ENCODE measurements around the gene NFXL1.

The NFXL1 gene

DNA sequence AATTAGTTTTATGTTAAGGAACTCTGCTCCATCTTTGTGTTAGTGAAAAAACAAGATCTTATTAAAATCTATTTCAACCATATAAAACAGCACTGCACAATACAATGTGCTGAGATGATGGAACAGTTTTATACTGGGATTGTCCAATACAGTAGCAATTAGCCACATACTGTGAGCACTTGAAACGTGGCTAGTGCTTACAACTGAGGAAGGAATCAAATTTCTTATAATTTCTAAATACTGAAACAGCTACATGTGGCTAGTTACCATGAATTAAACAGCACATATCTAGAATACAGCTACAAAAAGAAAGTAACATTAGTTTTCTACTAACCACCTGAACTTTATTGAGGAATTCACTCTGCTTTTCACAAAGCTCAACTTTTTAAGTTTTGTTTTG lies 14.7 kb downstream of the NFXL1 start:
- H3K4me3 ChIP-seq (ENCODE audit: low read depth in 1 of 2, low read length in 2 of 2) = no peak overlapping the region
- H3K27ac ChIP-seq (ENCODE audit: low read depth, low read length) = no peak overlapping the region
- no peaks in the 10 kb centered on the region for H3K4me1 ChIP-seq (ENCODE audit: control insufficient read depth in 1 of 2, insufficient read depth in 2 of 2, low read length in 2 of 2)
- no peaks in the 10 kb centered on the region for H3K9me3 ChIP-seq (ENCODE audit: control insufficient read depth in 1 of 2, low read length in 2 of 2)
- peaks cover 13 to 61% of the 10 kb centered on the region in 2 donors for H3K36me3 ChIP-seq (ENCODE audit: control insufficient read depth in 1 of 2, insufficient read depth in 2 of 2, low read length in 2 of 2)
- no peak overlapping the region for H3K9ac ChIP-seq (ENCODE audit: low read depth in 1 of 2, low read length in 2 of 2)
- no peaks in the 10 kb centered on the region for H3K27me3 ChIP-seq (ENCODE audit: control insufficient read depth in 1 of 2, insufficient read depth in 2 of 2, low read length in 2 of 2)

DNA sequence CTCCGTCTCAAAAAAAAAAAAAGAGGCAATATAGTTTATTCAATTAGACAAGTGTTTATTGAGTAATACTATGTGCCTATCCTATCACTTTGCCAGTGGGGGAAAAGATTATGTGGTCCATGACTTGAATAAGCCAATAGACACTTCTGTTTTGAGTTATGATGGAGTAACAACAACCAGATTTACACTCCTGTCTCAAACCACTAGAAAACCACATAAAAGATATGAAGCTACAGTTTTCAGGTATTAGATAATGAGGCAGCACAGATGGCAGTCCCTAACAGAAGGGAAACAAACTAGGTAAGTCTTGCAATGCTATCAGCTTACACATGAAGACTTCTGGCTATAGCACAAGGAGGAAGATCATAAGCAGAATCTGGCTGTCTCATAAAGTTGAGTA lies 22.5 kb downstream of the NFXL1 start:
- Histone ChIP-seq H3K27me3 (ENCODE audit: control insufficient read depth in 1 of 2, insufficient read depth in 2 of 2, low read length in 2 of 2) (no peaks in the 10 kb centered on the region), H3K27ac (ENCODE audit: low read depth, low read length) (no peak overlapping the region), H3K4me1 (ENCODE audit: control insufficient read depth in 1 of 2, insufficient read depth in 2 of 2, low read length in 2 of 2) (no peaks in the 10 kb centered on the region), H3K9me3 (ENCODE audit: control insufficient read depth in 1 of 2, low read length in 2 of 2) (no peaks in the 10 kb centered on the region), H3K36me3 (ENCODE audit: control insufficient read depth in 1 of 2, insufficient read depth in 2 of 2, low read length in 2 of 2) (peaks cover 30 to 61% of the 10 kb centered on the region in 2 donors), H3K9ac (ENCODE audit: low read depth in 1 of 2, low read length in 2 of 2) (no peak overlapping the region), H3K4me3 (ENCODE audit: low read depth in 1 of 2, low read length in 2 of 2) (no peak overlapping the region)

DNA sequence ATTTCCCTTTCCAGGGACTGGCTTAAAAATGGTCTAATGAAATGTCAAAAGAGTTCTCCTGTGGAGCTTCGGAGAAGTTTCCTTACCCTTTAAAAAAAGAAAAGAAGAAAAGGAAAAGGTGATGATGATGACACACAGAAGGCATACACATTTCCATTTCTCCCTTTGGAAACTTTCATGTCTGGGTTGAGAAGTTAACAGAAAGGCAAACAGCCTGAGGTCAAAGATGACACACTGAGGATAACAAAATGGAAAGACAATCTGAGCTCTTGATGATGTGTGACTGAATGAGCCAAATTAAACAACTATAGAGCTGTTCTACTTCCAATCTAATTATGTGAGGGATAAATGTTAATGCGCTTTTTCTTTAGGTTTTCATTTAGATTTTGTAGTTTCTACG lies 32.2 kb downstream of the NFXL1 start:
- Histone ChIP-seq H3K9me3 (ENCODE audit: control insufficient read depth in 1 of 2, low read length in 2 of 2) (no peaks in the 10 kb centered on the region), H3K4me1 (ENCODE audit: control insufficient read depth in 1 of 2, insufficient read depth in 2 of 2, low read length in 2 of 2) (peaks cover 0 to 4% of the 10 kb centered on the region in 2 donors), H3K36me3 (ENCODE audit: control insufficient read depth in 1 of 2, insufficient read depth in 2 of 2, low read length in 2 of 2) (peaks cover 27 to 50% of the 10 kb centered on the region in 2 donors), H3K27me3 (ENCODE audit: control insufficient read depth in 1 of 2, insufficient read depth in 2 of 2, low read length in 2 of 2) (no peaks in the 10 kb centered on the region), H3K27ac (ENCODE audit: low read depth, low read length) (no peak overlapping the region), H3K9ac (ENCODE audit: low read depth in 1 of 2, low read length in 2 of 2) (no peak overlapping the region), H3K4me3 (ENCODE audit: low read depth in 1 of 2, low read length in 2 of 2) (no peak overlapping the region)

DNA sequence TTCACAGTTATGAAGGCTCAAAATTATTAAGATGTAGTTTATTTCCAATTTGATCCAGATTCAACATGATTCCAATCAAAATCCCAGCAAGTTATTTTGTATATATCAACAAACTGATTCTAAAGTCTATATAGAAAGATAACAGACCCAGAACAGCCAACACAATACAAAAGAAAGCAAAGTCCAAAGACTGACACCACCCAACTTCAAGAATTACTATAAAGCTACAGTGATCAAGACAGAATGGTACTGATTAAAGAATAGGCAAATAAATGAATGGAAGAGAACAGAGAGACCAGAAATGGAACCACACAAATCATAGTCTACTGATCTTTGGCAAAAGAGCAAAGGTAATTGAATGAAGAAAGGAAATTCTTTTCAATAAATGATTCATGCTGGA lies 34.9 kb downstream of the NFXL1 start:
- H3K4me3 ChIP-seq (ENCODE audit: low read depth in 1 of 2, low read length in 2 of 2) = no peak overlapping the region
- H3K9ac ChIP-seq (ENCODE audit: low read depth in 1 of 2, low read length in 2 of 2) = no peak overlapping the region
- no peaks in the 10 kb centered on the region for H3K9me3 ChIP-seq (ENCODE audit: control insufficient read depth in 1 of 2, low read length in 2 of 2)
- no peak overlapping the region for H3K27ac ChIP-seq (ENCODE audit: low read depth, low read length)
- peaks cover 0 to 4% of the 10 kb centered on the region in 2 donors for H3K4me1 ChIP-seq (ENCODE audit: control insufficient read depth in 1 of 2, insufficient read depth in 2 of 2, low read length in 2 of 2)
- no peaks in the 10 kb centered on the region for H3K27me3 ChIP-seq (ENCODE audit: control insufficient read depth in 1 of 2, insufficient read depth in 2 of 2, low read length in 2 of 2)
- peaks cover 32 to 59% of the 10 kb centered on the region in 2 donors for H3K36me3 ChIP-seq (ENCODE audit: control insufficient read depth in 1 of 2, insufficient read depth in 2 of 2, low read length in 2 of 2)

DNA sequence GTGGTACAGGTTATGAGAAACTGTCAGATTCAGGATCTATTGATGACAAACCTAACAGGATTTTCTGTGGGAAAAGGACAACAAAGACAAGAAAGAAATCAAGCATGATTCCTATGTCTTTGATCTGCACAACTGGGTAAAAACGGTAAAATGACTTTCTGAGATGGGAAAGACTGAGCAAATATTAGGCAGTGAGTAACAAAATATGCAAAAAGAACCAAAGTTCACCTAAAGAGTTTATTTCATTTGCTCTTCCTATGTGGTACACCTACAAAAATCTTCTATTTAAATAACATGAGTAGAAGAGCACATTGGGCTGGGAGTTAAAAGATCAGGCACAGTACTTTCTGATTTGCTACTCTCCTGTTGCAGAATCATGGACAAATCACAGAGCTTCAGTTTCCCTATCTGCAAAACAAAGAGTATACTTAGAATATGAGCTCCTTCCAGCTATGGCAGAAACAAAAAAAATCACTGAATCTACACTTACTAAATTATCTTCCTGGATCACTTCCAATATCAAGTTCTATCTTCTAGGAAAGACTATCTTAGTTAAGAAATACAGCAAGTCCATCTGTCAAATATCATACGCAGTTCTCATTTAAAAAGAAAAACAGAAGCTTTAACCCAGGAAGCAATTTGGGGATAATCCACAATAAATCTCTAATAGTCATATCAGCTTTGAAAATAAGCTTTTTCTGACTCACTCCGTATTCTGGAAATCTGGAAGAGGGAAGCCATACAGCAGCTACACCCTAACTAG lies 37.4 kb downstream of the NFXL1 start:
- Histone ChIP-seq H3K27me3 (ENCODE audit: control insufficient read depth in 1 of 2, insufficient read depth in 2 of 2, low read length in 2 of 2) (no peaks in the 10 kb centered on the region), H3K4me3 (ENCODE audit: low read depth in 1 of 2, low read length in 2 of 2) (no peak overlapping the region), H3K4me1 (ENCODE audit: control insufficient read depth in 1 of 2, insufficient read depth in 2 of 2, low read length in 2 of 2) (peaks cover 0 to 4% of the 10 kb centered on the region in 2 donors), H3K27ac (ENCODE audit: low read depth, low read length) (no peak overlapping the region), H3K9me3 (ENCODE audit: control insufficient read depth in 1 of 2, low read length in 2 of 2) (peaks cover 0 to 6% of the 10 kb centered on the region in 2 donors), H3K36me3 (ENCODE audit: control insufficient read depth in 1 of 2, insufficient read depth in 2 of 2, low read length in 2 of 2) (peaks cover 28 to 61% of the 10 kb centered on the region in 2 donors), H3K9ac (ENCODE audit: low read depth in 1 of 2, low read length in 2 of 2) (no peak overlapping the region)

DNA sequence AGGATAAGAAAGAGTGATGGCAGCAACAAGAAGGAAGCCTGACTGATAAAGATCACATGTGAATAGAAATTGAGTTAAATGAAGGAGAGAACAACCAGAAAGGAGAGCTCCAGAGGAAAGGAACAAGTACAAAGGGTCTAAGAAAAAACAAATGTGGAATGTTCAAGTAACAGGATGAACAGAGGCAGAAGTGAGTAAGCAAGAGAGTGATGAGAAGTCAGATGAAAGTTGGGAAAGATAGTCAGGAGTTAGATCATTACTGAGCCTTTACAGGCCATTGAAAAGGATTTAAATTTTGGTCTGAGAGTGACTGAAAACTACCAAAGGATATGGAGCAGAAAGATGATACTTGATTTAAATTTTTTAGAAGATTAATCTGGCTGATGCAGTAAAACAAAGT lies 38.1 kb downstream of the NFXL1 start:
- peaks cover 0 to 4% of the 10 kb centered on the region in 2 donors for H3K4me1 ChIP-seq (ENCODE audit: control insufficient read depth in 1 of 2, insufficient read depth in 2 of 2, low read length in 2 of 2)
- no peaks in the 10 kb centered on the region for H3K27me3 ChIP-seq (ENCODE audit: control insufficient read depth in 1 of 2, insufficient read depth in 2 of 2, low read length in 2 of 2)
- H3K4me3 ChIP-seq (ENCODE audit: low read depth in 1 of 2, low read length in 2 of 2) = no peak overlapping the region
- no peak overlapping the region for H3K27ac ChIP-seq (ENCODE audit: low read depth, low read length)
- peaks cover 28 to 58% of the 10 kb centered on the region in 2 donors for H3K36me3 ChIP-seq (ENCODE audit: control insufficient read depth in 1 of 2, insufficient read depth in 2 of 2, low read length in 2 of 2)
- no peak overlapping the region for H3K9ac ChIP-seq (ENCODE audit: low read depth in 1 of 2, low read length in 2 of 2)
- peaks cover 0 to 6% of the 10 kb centered on the region in 2 donors for H3K9me3 ChIP-seq (ENCODE audit: control insufficient read depth in 1 of 2, low read length in 2 of 2)

DNA sequence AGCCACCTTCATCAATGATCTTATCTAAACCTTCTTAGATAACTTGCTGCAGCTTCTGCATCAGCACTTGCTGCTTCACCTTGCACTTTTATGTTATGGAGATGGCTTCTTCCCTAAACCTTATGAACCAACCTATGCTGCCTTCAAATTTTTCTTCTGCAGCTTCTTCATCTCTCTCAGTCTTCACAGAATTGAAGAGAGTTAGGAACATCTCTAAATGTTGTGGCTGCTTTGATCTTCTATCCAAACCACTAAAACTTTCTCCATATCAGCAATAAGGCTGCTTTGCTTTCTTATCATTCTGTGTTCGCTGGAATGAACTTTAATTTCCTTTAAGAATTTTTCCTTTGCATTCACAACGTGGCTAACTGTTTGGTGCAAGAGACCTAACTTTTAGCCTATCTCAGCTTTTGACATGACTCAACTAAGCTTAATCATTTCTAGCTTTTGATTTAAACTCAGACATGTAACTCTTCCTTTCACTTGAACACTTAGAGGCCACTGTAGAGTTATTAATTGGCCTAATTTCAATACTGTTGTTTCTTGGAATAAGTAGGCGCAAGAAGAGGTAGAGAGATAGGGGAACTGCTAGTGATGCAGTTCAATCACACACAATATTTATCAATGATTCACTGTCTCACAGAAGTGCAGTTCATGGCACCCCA lies 40.4 kb downstream of the NFXL1 start:
- H3K27ac ChIP-seq (ENCODE audit: low read depth, low read length) = no peak overlapping the region
- H3K4me1 ChIP-seq (ENCODE audit: control insufficient read depth in 1 of 2, insufficient read depth in 2 of 2, low read length in 2 of 2) = no peaks in the 10 kb centered on the region
- no peak overlapping the region for H3K4me3 ChIP-seq (ENCODE audit: low read depth in 1 of 2, low read length in 2 of 2)
- H3K9ac ChIP-seq (ENCODE audit: low read depth in 1 of 2, low read length in 2 of 2) = no peak overlapping the region
- no peaks in the 10 kb centered on the region for H3K27me3 ChIP-seq (ENCODE audit: control insufficient read depth in 1 of 2, insufficient read depth in 2 of 2, low read length in 2 of 2)
- H3K36me3 ChIP-seq (ENCODE audit: control insufficient read depth in 1 of 2, insufficient read depth in 2 of 2, low read length in 2 of 2) = peaks cover 28 to 54% of the 10 kb centered on the region in 2 donors
- H3K9me3 ChIP-seq (ENCODE audit: control insufficient read depth in 1 of 2, low read length in 2 of 2) = peaks cover 0 to 6% of the 10 kb centered on the region in 2 donors

DNA sequence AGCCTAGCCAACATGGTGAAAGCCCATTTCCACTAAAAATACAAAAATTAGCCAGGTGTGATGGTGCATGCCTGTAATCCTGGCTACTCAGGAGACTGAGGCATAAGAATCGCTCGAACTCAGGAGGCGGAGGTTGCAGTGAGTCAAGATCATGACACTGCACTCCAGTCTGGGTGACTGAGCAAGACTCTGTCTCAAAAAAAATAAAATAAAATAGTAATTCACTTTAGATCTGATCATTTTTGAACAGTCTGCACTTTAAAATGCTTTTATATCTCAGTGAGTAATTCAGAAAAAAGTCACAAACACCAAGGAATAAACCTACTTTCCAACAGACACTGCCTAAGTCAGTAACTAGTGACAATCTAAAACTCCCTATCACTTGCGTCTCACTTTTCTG lies 50.9 kb downstream of the NFXL1 start:
- Histone ChIP-seq H3K9me3 (ENCODE audit: control insufficient read depth in 1 of 2, low read length in 2 of 2) (no peaks in the 10 kb centered on the region), H3K27ac (ENCODE audit: low read depth, low read length) (no peak overlapping the region), H3K27me3 (ENCODE audit: control insufficient read depth in 1 of 2, insufficient read depth in 2 of 2, low read length in 2 of 2) (no peaks in the 10 kb centered on the region), H3K36me3 (ENCODE audit: control insufficient read depth in 1 of 2, insufficient read depth in 2 of 2, low read length in 2 of 2) (peaks cover 0 to 7% of the 10 kb centered on the region in 2 donors), H3K9ac (ENCODE audit: low read depth in 1 of 2, low read length in 2 of 2) (no peak overlapping the region), H3K4me3 (ENCODE audit: low read depth in 1 of 2, low read length in 2 of 2) (no peak overlapping the region), H3K4me1 (ENCODE audit: control insufficient read depth in 1 of 2, insufficient read depth in 2 of 2, low read length in 2 of 2) (no peaks in the 10 kb centered on the region)

DNA sequence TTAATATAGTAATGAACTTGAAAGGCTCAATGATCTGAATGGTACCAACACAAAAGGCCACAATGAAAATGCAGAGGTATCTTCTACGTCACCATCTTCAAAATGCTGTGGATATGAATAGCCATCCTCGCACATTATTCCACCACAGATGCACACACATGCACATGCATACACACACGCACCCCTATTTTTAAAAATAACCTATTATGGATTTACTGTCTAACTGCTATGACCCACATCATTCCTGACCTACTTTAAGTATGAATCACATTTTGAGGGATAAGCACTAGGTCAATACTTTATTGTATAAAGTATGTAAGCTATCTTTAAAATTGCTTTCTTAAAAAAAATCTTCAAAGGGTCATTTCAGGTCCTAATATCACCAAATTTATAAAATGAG lies 52.1 kb downstream of the NFXL1 start:
- H3K27ac ChIP-seq (ENCODE audit: low read depth, low read length) = no peak overlapping the region
- H3K4me1 ChIP-seq (ENCODE audit: control insufficient read depth in 1 of 2, insufficient read depth in 2 of 2, low read length in 2 of 2) = no peaks in the 10 kb centered on the region

DNA sequence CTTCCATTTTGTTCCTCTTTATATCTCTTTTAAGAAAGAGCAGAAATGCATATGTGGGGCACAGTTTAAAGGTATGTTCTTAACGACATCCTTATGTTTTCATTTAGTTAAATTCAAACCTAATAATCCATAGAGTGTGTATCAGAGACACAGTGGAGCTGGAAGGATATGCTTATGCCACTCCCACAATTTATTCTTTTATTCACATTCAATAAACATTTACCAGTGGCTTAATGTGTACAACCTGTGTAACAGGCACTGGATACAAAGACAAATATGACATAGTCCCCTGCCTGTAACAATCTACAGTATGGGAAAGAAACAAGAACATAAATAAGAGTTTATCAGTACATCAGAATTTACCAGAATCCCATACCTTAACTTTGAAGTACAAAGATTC lies 54.1 kb downstream of the NFXL1 start:
- Histone ChIP-seq H3K4me3 (ENCODE audit: low read depth in 1 of 2, low read length in 2 of 2) (no peak overlapping the region), H3K9me3 (ENCODE audit: control insufficient read depth in 1 of 2, low read length in 2 of 2) (no peaks in the 10 kb centered on the region), H3K9ac (ENCODE audit: low read depth in 1 of 2, low read length in 2 of 2) (no peak overlapping the region), H3K36me3 (ENCODE audit: control insufficient read depth in 1 of 2, insufficient read depth in 2 of 2, low read length in 2 of 2) (peaks cover 0 to 7% of the 10 kb centered on the region in 2 donors), H3K4me1 (ENCODE audit: control insufficient read depth in 1 of 2, insufficient read depth in 2 of 2, low read length in 2 of 2) (no peaks in the 10 kb centered on the region), H3K27ac (ENCODE audit: low read depth, low read length) (no peak overlapping the region), H3K27me3 (ENCODE audit: control insufficient read depth in 1 of 2, insufficient read depth in 2 of 2, low read length in 2 of 2) (no peaks in the 10 kb centered on the region)

More for the DNA sequence above, 52.1 kb downstream of the NFXL1 start:
- H3K4me3 ChIP-seq (ENCODE audit: low read depth in 1 of 2, low read length in 2 of 2) = no peak overlapping the region
- H3K9me3 ChIP-seq (ENCODE audit: control insufficient read depth in 1 of 2, low read length in 2 of 2) = no peaks in the 10 kb centered on the region
- H3K36me3 ChIP-seq (ENCODE audit: control insufficient read depth in 1 of 2, insufficient read depth in 2 of 2, low read length in 2 of 2) = peaks cover 0 to 7% of the 10 kb centered on the region in 2 donors
- H3K27me3 ChIP-seq (ENCODE audit: control insufficient read depth in 1 of 2, insufficient read depth in 2 of 2, low read length in 2 of 2) = no peaks in the 10 kb centered on the region
- H3K9ac ChIP-seq (ENCODE audit: low read depth in 1 of 2, low read length in 2 of 2) = no peak overlapping the region

Data from duodenal mucosa (tissue), 2 donors.